H1 (cell line): ENCODE data around the gene DBR1. TPM values are rescaled to one million over a fixed set of nuclear protein-coding genes. Genes with fewer than 3 reads are reported as not detected.

Source experiments
- MAFK ChIP-seq: IDR thresholded peaks from 2 replicates; pipeline ENCODE4 v1.6.1; 2012; ENCODE audit warnings: low read depth, mild to moderate bottlenecking, improper control_type of control experiment, low read length
- SAP30 ChIP-seq: fragments of 300-600 bp; sonication (generic); IDR thresholded peaks from 2 replicates; pipeline ENCODE4 v1.7.1; 2012; ENCODE audit warnings: low read length, moderate library complexity, mild to moderate bottlenecking, inconsistent platforms; ENCODE audit not compliant: insufficient read depth, insufficient replicate concordance
- SUZ12 ChIP-seq: fragments of 200-600 bp; sonication (generic); IDR thresholded peaks from 2 replicates; pipeline ENCODE4 v1.6.1; 2012; ENCODE audit warnings: mild to moderate bottlenecking, inconsistent platforms, low read length, moderate library complexity, mixed read lengths
- ZNF274 ChIP-seq: IDR thresholded peaks from 2 replicates; pipeline ENCODE4 v1.7.0; 2012; ENCODE audit warnings: low read length, borderline replicate concordance; ENCODE audit errors: extremely low read depth
- polyA plus RNA-seq, 7 experiments: library from polyadenylated mRNA; depleted of rRNA in 3 of 7; stranded (reverse) in 5 of 7; unstranded in 2 of 7; fragments of >200 nt in 5 of 7; fragments of 200-250 nt in 2 of 7; gene quantifications; 1 replicate in 5 of 7; 2 replicates in 1 of 7; 4 replicates in 1 of 7; pipeline versions ENCODE4 v1.2.1 to v1.2.3, GENCODE V29; 2011 to 2013; ENCODE audit warnings: missing spikeins in 2 of 7, mixed read lengths in 2 of 7
- total RNA-seq: library from RNA; stranded (reverse); fragmentation: NEBNext Ultra II Directional; extraction: Animal tissue kit (Norgen Biotek cat#: 25700); gene quantifications from 2 replicates; pipeline ENCODE4 v1.2.1, GENCODE V29; 2021
- TF ChIP-seq, protein P1 (sequence below): IDR thresholded peaks from 2 replicates; pipeline ENCODE4 v1.6.1; 2011; ENCODE audit warnings: low read length, improper control_type of control experiment
- TF ChIP-seq, protein P2 (sequence below): IDR thresholded peaks from 2 replicates; pipeline ENCODE4 v1.6.1; 2012; ENCODE audit warnings: inconsistent platforms

DBR1 gene
- total and polyA plus RNA-seq, 2 of the 8 experiments (the other 6 are each of a cell fraction or from before 2014, with no cell fraction given): 10.1 to 18.3 TPM

DNA sequence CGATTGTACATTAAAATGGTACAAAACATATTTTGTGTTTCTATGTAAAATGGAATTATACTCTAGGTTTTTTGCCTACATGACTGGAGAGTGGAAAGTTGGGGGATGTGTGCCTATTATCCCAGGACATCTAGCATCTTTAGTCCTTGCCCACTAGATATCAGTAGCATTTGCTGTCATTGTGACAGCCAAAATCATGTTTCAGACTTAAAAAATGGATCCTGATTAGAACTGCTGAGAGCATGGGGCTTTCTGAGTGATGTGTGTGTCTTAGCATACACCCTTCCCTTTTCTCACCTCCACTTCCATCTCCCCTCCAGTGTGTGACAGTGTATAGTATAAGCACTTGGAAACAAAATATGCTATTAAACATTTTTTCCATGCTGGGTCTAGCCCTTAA is 25.7 kb upstream of the DBR1 start (continued):
- TF ChIP-seq ZNF274 (no peak), SAP30 (no peak), SUZ12 (no peak), MAFK (no peak)
- TF ChIP-seq, protein P1, sequence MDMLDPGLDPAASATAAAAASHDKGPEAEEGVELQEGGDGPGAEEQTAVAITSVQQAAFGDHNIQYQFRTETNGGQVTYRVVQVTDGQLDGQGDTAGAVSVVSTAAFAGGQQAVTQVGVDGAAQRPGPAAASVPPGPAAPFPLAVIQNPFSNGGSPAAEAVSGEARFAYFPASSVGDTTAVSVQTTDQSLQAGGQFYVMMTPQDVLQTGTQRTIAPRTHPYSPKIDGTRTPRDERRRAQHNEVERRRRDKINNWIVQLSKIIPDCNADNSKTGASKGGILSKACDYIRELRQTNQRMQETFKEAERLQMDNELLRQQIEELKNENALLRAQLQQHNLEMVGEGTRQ: no peak
- TF ChIP-seq, protein P2, sequence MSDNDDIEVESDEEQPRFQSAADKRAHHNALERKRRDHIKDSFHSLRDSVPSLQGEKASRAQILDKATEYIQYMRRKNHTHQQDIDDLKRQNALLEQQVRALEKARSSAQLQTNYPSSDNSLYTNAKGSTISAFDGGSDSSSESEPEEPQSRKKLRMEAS: no peak
